Measurements from ENCODE around the gene STAT1. TPM values are rescaled to one million over a fixed set of nuclear protein-coding genes. Genes with fewer than 3 reads are reported as not detected.

Gene STAT1
- total RNA-seq, 1 donor from 2014 or later, result 77.7 TPM

- DNase-seq (ENCODE audit: extremely low read depth, low read depth, low spot score), result no peak
Measured at GRCh38 chr2:190986221-190986953, 27.6 kb downstream of the STAT1 start.

- peak; percentile 73 for DNase-seq (ENCODE audit: extremely low read depth, low read depth, low spot score)
Measured at GRCh38 chr2:190984595-190984994, 29.4 kb downstream of the STAT1 start.

DNA sequence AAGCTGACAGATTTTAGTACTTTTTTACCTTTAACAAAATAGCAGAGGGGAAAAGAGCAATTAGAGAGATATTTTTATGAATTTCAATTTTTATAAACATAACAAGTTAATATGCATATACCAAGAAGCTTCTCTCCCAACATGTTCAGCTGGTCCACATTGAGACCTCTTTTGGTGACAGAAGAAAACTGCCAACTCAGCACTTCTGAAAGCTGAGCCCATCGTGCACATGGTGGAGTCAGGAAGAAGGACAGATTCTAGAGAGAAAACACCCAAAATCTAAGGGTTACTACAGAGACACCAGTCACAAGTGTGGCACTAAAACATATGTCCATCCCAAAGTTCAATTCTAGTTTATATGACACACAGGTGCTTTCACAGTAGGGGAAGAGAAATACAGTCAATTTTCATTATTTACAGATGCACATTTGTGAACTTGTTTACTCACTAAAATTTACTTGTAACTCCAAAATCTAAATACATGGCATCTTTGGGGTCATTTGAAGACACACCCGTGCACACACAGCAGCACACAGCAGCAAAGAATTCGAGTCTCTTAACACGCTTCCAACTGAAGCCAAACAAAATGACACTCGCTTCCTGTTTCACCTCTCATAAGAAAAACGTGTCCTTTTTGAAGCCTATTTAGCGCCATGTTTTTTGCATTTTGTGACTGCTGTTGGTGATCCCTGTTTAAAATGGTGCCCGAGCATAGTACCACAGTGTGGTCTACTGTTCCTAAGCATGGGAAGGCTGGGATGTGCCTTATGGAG, 31.5 kb downstream of the STAT1 start:
- no peak for DNase-seq (ENCODE audit: extremely low read depth, low read depth, low spot score)

DNA sequence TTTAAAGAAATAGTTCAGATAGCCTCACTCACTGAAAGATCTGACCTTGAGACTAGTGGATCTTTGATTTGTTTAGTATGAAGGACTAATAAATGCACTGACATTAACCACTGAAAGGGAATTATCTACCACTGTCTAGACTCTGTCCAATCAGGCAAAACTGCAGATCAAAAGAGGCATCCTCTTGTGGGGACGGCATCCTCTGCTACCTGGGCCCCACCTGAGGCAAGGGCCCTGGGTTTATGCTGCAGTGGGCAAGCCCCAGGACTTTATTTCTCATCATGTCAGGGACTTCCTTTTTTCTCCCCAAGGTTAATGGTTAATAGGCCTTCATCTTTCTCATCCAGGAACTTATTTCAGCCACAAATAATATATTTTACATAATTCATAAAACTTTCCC, 32.2 kb downstream of the STAT1 start:
- DNase-seq (ENCODE audit: extremely low read depth, low read depth, low spot score), result no peak

GRCh38 chr2:190981333-190981732, 32.6 kb downstream of the STAT1 start:
- DNase-seq (ENCODE audit: extremely low read depth, low read depth, low spot score), result no peak

DNA sequence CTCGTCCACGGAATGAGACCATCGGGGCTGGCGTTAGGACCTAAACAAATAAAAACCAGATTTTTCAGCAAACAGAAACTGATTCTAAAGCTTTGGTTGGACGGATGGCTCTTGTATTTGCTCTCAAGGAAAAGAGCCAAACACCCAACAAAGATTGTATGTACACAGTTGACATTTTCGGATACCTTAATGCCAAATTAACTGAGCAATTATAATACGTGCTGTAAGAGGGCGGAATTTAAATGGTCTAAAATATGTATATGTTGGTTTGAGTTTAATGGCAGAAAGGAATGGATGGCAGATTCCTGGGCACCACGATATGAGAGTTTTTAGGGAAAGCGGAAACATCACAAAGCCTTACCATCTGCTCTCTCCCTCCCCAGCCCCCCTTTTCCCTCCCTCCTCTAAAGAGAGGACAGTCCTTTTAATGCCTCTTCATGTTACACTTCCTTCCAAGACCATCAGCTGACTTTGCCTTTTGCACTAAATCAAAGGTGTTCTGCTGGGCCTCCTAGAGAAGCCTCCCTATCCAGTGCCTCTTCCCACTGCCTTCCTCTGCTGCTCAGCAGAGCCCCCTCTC, 33.3 kb downstream of the STAT1 start:
- DNase-seq (ENCODE audit: extremely low read depth, low read depth, low spot score), result no peak

GRCh38 chr2:190979906-190980629, 33.9 kb downstream of the STAT1 start:
- DNase-seq (ENCODE audit: extremely low read depth, low read depth, low spot score), result peak; percentile 92

DNA sequence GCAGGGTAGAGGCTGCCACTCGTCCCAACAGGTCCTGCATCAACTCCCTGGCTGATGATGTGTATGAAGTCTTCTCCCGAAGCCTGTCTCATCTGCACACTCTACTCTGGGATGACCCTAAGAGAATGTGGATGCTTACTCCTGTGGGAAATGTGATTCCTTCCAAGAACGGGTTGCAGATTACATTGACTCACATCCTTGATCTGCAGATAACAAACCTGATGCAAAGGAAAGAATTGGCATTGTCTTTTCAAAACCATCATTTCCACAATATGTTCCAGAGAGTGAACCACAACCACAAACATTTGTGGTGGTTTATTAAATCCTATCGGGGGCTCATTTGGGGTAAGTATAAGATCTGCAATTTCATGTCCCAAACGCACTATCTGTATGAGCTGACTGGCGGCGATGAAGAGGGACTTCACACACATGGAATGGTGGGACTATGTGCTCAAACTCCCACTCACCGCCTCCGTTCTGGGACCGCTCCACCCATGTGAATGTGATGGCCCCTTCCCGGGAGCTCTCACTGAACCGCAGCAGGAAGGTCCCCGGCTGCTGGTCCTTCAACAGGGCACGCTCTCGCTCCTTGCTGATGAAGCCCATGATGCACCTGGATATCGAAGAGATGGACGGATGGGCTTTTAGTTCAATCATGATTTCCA, 35.5 kb downstream of the STAT1 start:
- peak; percentile 80 for DNase-seq (ENCODE audit: extremely low read depth, low read depth, low spot score)

DNA sequence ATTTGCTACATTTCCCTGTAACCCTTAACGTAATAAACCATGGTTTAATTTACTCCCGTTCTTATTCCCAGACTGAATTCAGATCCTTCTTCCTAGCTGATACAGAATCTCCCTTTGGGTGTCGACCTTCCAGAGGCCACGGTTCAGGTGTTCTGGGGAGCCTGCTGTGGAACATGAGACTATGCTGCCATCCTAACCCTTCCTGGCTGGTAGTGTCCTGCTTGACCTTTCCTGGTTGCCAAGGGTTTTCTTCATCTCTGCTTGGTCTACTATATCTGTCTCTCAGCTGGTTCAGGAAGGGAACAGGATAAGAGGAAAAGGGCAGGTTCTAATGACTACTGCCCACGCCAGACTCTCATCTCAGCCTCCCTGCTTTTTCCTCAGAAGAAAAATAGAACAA, 36.5 kb downstream of the STAT1 start:
- no peak for DNase-seq (ENCODE audit: extremely low read depth, low read depth, low spot score)

- no peak for DNase-seq (ENCODE audit: extremely low read depth, low read depth, low spot score)
Measured at GRCh38 chr2:190976521-190976920, 37.5 kb downstream of the STAT1 start.

DNA sequence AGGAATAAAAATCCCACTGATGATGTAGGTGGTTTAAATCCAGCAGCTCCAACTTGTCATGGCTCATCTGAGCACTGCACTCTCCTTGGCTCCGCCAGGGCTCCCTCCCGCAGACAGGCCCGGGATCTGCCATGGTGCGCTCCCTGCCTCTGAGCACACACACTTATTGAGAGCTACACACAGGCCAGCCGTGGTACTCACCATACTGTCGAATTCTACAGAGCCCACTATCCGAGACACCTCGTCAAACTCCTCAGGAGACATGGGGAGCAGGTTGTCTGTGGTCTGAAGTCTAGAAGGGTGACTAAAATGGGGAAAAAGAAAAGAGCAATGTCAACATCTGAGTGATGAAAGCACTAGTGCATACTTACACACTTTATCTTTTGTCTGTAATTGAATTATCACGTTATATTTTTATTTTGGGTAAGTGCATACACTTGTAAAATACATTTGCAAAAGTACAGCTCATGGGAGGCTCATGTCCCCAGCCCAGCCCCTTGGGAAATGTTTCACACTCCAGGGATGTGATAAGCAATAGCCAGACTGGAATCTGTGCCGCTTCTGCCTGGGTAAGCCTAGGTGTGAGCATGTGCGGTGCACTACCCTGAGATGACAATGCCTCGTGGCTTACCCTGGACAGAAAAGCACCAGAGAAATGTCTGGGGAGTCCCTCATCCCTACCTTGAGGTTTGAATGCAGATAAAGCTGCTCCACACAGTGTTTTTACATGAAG, 39.2 kb downstream of the STAT1 start:
- DNase-seq (ENCODE audit: extremely low read depth, low read depth, low spot score), result no peak

DNA sequence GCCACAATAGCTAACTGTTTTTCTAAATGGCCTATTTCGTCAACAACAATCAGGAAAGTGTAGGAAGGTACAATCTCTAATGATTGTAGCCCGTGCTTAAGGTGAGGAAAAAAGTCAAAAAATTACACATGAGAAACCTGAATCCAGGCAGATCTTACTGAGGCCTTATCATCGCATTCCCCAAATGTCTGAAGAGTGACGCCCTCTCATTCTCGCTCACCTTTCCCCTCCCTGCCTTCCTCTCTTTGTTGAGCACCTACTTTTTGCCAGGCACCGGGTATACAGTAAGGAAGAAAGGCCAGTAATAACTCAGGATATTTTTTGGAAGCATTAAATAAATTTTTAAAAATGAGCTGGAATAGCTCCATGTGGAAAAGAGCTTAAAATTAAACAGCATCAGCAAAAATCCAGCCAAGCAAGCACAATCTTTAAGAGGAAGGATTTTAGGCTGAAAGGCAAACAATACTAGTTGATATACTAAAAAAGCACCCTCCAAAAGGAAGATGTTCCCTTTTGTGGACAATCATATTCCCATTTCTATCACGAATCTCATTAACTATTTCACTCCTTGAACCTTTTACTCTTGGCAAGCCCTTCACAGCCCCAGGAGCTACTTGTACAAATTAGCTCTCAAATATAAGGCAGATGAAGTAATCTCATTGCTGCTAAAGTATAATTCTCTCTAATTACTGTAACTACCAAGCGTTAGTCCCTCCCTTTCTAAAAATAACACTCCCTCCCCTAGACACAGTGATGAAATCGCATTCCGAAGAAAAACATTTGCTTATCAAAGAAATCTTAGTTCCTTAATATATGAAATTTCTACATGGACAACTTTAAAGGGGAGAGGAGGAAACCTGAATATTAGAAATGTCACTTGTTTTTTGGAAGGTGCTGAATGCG, 40.0 kb downstream of the STAT1 start:
- DNase-seq (ENCODE audit: extremely low read depth, low read depth, low spot score), result no peak

GRCh38 chr2:190973262-190973661, 40.7 kb downstream of the STAT1 start:
- DNase-seq (ENCODE audit: extremely low read depth, low read depth, low spot score), result no peak

- DNase-seq (ENCODE audit: extremely low read depth, low read depth, low spot score), result no peak
Measured at GRCh38 chr2:190972846-190973245, 41.1 kb downstream of the STAT1 start.

DNA sequence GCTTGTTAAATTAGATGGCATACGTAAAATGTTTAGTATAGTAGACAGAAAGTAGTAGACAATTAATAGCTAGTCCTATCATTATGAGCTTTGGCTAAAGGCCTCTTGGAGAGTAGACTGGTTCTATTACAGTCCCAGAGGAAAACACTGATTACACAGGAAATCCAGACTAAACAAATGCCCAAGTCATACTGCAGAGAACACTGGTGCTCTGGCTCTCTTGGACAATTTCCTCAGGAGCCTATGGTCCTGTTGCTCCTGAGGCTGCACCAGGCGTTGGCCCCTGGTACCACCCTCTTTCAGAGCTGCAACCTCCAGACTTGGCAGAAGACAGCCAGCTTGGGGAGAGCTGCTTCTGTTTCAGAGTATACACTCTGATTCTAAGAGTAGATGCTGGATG, 41.8 kb downstream of the STAT1 start:
- no peak for DNase-seq (ENCODE audit: extremely low read depth, low read depth, low spot score)

- no peak for DNase-seq (ENCODE audit: extremely low read depth, low read depth, low spot score)
Measured at GRCh38 chr2:190970873-190971506, 43.0 kb downstream of the STAT1 start.

DNA sequence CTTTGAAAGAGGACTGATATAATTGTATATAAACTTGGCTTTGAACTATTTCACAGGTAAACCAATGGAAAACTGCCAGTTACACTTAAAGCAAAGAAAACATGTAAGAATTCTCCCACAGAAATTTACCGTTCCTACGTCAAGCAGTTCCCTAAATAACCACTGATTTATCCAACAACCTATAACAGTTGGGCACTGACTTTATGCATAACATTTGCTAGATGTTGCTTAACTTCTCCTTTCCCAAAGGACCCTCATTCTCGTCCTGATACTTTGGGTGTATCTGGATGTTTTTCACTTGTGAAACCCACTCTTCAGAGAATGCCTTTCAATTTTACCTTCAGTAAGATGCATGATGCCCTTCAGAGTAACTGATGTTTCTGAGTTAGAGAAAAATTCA, 43.8 kb downstream of the STAT1 start:
- DNase-seq (ENCODE audit: extremely low read depth, low read depth, low spot score), result no peak

DNA sequence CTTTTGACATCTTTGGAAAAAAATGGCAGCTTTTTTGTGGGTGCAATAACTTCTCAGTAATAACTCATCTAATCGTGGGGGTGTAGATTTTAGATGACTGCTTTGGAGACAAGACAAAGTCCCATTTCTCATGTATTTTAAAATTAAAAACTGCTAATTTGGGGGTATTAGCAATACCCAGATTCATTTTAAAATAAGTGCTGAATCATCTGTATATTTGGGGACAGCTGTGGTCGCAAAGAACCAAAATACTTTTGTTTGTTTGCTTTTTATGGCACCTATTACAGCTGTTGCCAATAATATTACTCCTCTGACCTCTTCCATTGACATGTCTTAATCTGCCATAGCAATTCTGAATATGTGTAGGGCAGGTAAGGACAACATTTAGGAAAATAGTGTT, 45.4 kb downstream of the STAT1 start:
- DNase-seq (ENCODE audit: extremely low read depth, low read depth, low spot score), result no peak
